Bronchial epithelial cell (primary cell): ENCODE measurements around the gene TMEM98. TPM values are rescaled to one million over a fixed set of nuclear protein-coding genes. Genes with fewer than 3 reads are reported as not detected.
A peak's percentile ranks its signal among the peaks of the same experiment; 100 is the strongest.

Source experiments
- DNase-seq: peaks from one replicate; pipeline ENCODE4 v3.0.0-alpha.2; 2010; ENCODE audit warnings: low read depth
- FAIRE-seq: peaks from 2 replicates; lab custom pipeline; 2011; peaks lifted over from hg19 to GRCh38; lab: Jason Lieb, UNC
- H3K27me3 ChIP-seq: 2 replicates; pipeline ENCODE4 v1.5.1; 2011; ENCODE audit warnings: low read length; ENCODE audit not compliant: control insufficient read depth, insufficient read depth
- H3K36me3 ChIP-seq: 2 replicates; pipeline ENCODE4 v1.5.1; 2011; ENCODE audit warnings: low read length; ENCODE audit not compliant: control insufficient read depth, insufficient read depth
- H3K4me3 ChIP-seq: 2 replicates; pipeline ENCODE4 v1.5.1; 2011; ENCODE audit warnings: mild to moderate bottlenecking, low read depth, low read length, control low read depth
- CTCF ChIP-seq: IDR thresholded peaks from 2 replicates; pipeline ENCODE4 v1.5.1; 2011; ENCODE audit warnings: mild to moderate bottlenecking, moderate library complexity, low read length, control low read depth, inconsistent platforms; ENCODE audit not compliant: insufficient read depth, severe bottlenecking
- total RNA-seq: library from RNA; depleted of rRNA; stranded (reverse); fragments of >200 nt; gene quantifications from 2 replicates; pipeline ENCODE4 v1.2.1, GENCODE V29; 2014

TMEM98 gene
- total RNA-seq, 1 donor from 2014 or later: 22.4 TPM

GRCh38 chr17:32933881-32934280 lies 5.9 kb downstream of the TMEM98 start:
- Histone ChIP-seq H3K36me3 (peaks cover 5% of the 10 kb centered on the region), H3K4me3 (no peak overlapping the region), H3K27me3 (no peaks in the 10 kb centered on the region)
- FAIRE-seq: no peak
- no peak for DNase-seq
- no peak for TF ChIP-seq CTCF

GRCh38 chr17:32935726-32936125 lies 7.8 kb downstream of the TMEM98 start:
- Histone ChIP-seq H3K36me3 (peaks cover 5% of the 10 kb centered on the region), H3K27me3 (no peaks in the 10 kb centered on the region), H3K4me3 (no peak overlapping the region)
- no peak for DNase-seq
- TF ChIP-seq CTCF: no peak
- no peak for FAIRE-seq

- no peak for TF ChIP-seq CTCF
- no peak for DNase-seq
- peaks cover 5% of the 10 kb centered on the region for H3K36me3 ChIP-seq
- no peak for FAIRE-seq
- no peaks in the 10 kb centered on the region for H3K27me3 ChIP-seq
- no peak overlapping the region for H3K4me3 ChIP-seq
Measured at GRCh38 chr17:32936186-32936893, 8.4 kb downstream of the TMEM98 start.

GRCh38 chr17:32936894-32937500 lies 9.0 kb downstream of the TMEM98 start:
- FAIRE-seq (no peak), DNase-seq (peak; percentile 39)
- TF ChIP-seq CTCF: peak; percentile 88
- Histone ChIP-seq H3K36me3 (peaks cover 5% of the 10 kb centered on the region), H3K27me3 (no peaks in the 10 kb centered on the region), H3K4me3 (no peak overlapping the region)

- FAIRE-seq: no peak
Measured at GRCh38 chr17:32940706-32941390, 12.9 kb downstream of the TMEM98 start.

More at GRCh38 chr17:32940706-32941390, 12.9 kb downstream of the TMEM98 start:
- Histone ChIP-seq H3K27me3 (no peaks in the 10 kb centered on the region), H3K36me3 (peaks cover 3% of the 10 kb centered on the region), H3K4me3 (no peak overlapping the region)
- no peak for TF ChIP-seq CTCF
- DNase-seq: no peak
